ENCODE results near the gene TGFBR3L. TPM values are rescaled to one million over a fixed set of nuclear protein-coding genes. Genes with fewer than 3 reads are reported as not detected.

TGFBR3L gene
- total and polyA plus RNA-seq, 2 of the 4 experiments (the other 2 are of a cell fraction) = 0.94 TPM; not detected in 1

DNA sequence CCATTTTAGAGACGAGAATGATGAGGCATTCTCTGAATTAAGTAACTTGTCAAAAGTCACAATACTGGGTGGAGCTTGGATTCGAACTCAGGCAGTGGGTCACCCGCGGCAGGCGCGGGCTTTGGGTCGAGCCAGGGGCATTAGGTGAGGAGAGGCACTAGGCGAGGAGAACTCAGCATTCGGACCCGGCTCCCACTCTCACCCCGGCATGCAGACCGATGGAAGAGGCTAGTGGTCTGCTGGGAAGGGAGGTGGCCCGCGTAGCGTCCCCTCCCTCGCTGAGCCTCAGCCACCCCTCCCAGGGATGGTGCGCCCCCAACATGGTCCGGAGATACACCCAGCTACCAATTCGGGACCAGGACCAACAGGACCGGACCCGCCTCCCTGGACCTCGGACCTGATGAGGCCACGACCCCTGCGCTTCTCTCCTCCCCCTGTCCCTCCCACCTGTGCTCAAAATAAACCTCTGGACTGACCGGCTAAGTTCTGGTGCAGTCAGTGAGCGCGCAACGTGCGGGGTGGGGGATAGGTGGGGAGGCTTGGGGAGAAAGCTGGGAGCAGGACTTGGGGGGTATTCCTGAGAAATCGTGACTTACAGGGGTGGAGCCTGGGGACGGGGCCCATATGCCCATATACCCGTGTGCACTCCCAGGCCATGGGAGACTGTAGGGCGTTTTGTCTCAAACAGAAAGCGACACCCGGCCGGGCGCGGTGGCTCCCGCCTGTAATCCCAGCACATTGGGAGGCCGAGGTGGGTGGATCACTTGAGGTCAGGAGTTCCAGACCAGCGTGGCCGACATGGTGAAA, 4.2 kb downstream of the TGFBR3L start:
- Histone ChIP-seq H3K9me1 (ENCODE audit: insufficient read depth, low read length) (peaks cover 9% of the 10 kb centered on the region), H3K14ac (replicated peaks; ENCODE audit: low read depth, low read length) (no peak overlapping the region; the same call in 1 of the 2 replicates), H3K4me3 (ENCODE audit: insufficient read depth, low read depth, low read length) (no peak overlapping the region), H3K23ac (ENCODE audit: low read depth, low read length) (no peak overlapping the region), H2BK120ac (ENCODE audit: low read depth, low read length) (no peak overlapping the region), H2AFZ (replicated peaks; ENCODE audit: low read length, poor library complexity) (no peak overlapping the region), H3K27me3 (ENCODE audit: control insufficient read depth, insufficient read depth, low read length) (peaks cover 11% of the 10 kb centered on the region), H3K9me3 (ENCODE audit: control insufficient read depth, insufficient read depth, low read length) (no peaks in the 10 kb centered on the region), H3K9ac (ENCODE audit: low read depth, low read length) (no peak overlapping the region), H3K56ac (ENCODE audit: extremely low read depth, insufficient read depth, low read length) (no peak overlapping the region), H3K4me1 (ENCODE audit: control insufficient read depth, insufficient read depth, low read length) (peaks cover 21% of the 10 kb centered on the region), H3K27ac (ENCODE audit: insufficient read depth, low read length) (no peak overlapping the region), H3K4ac (ENCODE audit: low read depth, low read length) (no peak overlapping the region), H2BK20ac (ENCODE audit: low read depth, low read length) (no peak overlapping the region), H4K8ac (ENCODE audit: low read depth in 2 of 2, low read length in 2 of 2) (no peak overlapping the region), H2AK5ac (ENCODE audit: low read depth, low read length) (no peak overlapping the region; the same call in 1 of the 2 replicates), H4K91ac (ENCODE audit: insufficient read depth, low read depth, low read length) (no peak overlapping the region), H3K18ac (ENCODE audit: low read depth, low read length) (no peak overlapping the region), H2AK9ac (replicated peaks; ENCODE audit: low read depth, low read length, poor library complexity) (no peak overlapping the region), H2BK5ac (ENCODE audit: low read depth, low read length, poor library complexity, severe bottlenecking) (no peak overlapping the region), H3K79me1 (ENCODE audit: low read depth in 1 of 2, low read length in 2 of 2) (peaks cover 0 to 19% of the 10 kb centered on the region in 2 experiments; a peak in 2 of 4 replicates), H4K5ac (ENCODE audit: low read depth, low read length) (no peak overlapping the region), H4K20me1 (ENCODE audit: insufficient read depth, low read length) (peaks cover 11% of the 10 kb centered on the region), H3K4me2 (ENCODE audit: low read depth, low read length) (no peak overlapping the region; the same call in 1 of the 2 replicates), H2BK15ac (ENCODE audit: low read depth, low read length) (no peak overlapping the region), H3K36me3 (ENCODE audit: control insufficient read depth, insufficient read depth, low read length) (peaks cover 7% of the 10 kb centered on the region; the same call in 1 of the 2 replicates)
- in situ Hi-C loops (cut with MboI; ENCODE audit: low sequenced_read_pairs) = no loop called here
- no TSS peak for BruUV-seq (replicated peaks)
- ChIA-PET CTCF (interaction anchor here (1.7 kb wide), 1 partner anchor 15 kb away, joined by 6 read pairs; the partner anchor contains the start of gene MAP2K7), POLR2A (ENCODE audit: unreplicated experiment) (interaction anchor here (0.5 to 1.7 kb wide), 3 partner anchors 10 to 248 kb away, joined by 4 to 5 read pairs (median 4); partner anchors contain the start of gene MAP2K7)
- ATAC-seq (ENCODE audit: low read depth) (no peak), DNase-seq (no peak)
- dilution Hi-C loops (cut with HindIII; ENCODE audit: low sequenced_read_pairs, unreplicated experiment) = no loop called here
- TF ChIP-seq SMC3 (IDR thresholded peaks at IDR 0.05; ENCODE audit: low read depth, low read length) (no peak), FOS (IDR thresholded peaks at IDR 0.05; ENCODE audit: low read depth, low read length) (no peak), RFX5 (IDR thresholded peaks at IDR 0.05; ENCODE audit: low read depth, low read length) (no peak), BHLHE40 (IDR thresholded peaks at IDR 0.05; ENCODE audit: low read depth, low read length) (no peak), CHD1 (IDR thresholded peaks at IDR 0.05; ENCODE audit: low read depth, low read length) (no peak), NFE2L2 (IDR thresholded peaks at IDR 0.05; ENCODE audit: low read depth, low read length) (no peak), MXI1 (IDR thresholded peaks at IDR 0.05; ENCODE audit: borderline replicate concordance, low read depth, low read length) (no peak), RAD21 (IDR thresholded peaks at IDR 0.05; ENCODE audit: low read length) (no peak)
- TF ChIP-seq, protein P1, sequence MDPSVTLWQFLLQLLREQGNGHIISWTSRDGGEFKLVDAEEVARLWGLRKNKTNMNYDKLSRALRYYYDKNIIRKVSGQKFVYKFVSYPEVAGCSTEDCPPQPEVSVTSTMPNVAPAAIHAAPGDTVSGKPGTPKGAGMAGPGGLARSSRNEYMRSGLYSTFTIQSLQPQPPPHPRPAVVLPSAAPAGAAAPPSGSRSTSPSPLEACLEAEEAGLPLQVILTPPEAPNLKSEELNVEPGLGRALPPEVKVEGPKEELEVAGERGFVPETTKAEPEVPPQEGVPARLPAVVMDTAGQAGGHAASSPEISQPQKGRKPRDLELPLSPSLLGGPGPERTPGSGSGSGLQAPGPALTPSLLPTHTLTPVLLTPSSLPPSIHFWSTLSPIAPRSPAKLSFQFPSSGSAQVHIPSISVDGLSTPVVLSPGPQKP (IDR thresholded peaks at IDR 0.05; ENCODE audit: borderline replicate concordance, low read depth, low read length) = no peak
- TF ChIP-seq, protein P2, sequence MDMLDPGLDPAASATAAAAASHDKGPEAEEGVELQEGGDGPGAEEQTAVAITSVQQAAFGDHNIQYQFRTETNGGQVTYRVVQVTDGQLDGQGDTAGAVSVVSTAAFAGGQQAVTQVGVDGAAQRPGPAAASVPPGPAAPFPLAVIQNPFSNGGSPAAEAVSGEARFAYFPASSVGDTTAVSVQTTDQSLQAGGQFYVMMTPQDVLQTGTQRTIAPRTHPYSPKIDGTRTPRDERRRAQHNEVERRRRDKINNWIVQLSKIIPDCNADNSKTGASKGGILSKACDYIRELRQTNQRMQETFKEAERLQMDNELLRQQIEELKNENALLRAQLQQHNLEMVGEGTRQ (IDR thresholded peaks at IDR 0.05; ENCODE audit: low read depth, low read length) = no peak
- 62% methylated on average over 11 of the region's 42 CpGs; no CpG with 5 or more reads in 1 of the 2 experiments for WGBS, 2 experiments (ENCODE audit: extremely low coverage in 2 of 2, insufficient read length in 1 of 2)
- intact Hi-C loops (cut with micrococcal nuclease) = no loop called here

All from IMR-90 (cell line).